Mesendoderm (in vitro differentiated cells): ENCODE data around the gene PRKN.

Experiments
- DNase-seq: peaks from one replicate; pipeline ENCODE4 v3.0.0; 2013
- H2AK5ac ChIP-seq: 2 replicates; pipeline ENCODE4 v1.6.1; 2013; ENCODE audit warnings: low read length, inconsistent platforms
- H2BK120ac ChIP-seq: 2 replicates; pipeline ENCODE4 v1.6.1; 2013; ENCODE audit warnings: low read depth, mild to moderate bottlenecking, low read length, moderate library complexity, mixed read lengths
- H2BK15ac ChIP-seq: replicated peaks from 2 replicates; pipeline ENCODE4 v1.6.1; 2013; ENCODE audit warnings: low read depth, mild to moderate bottlenecking, moderate library complexity
- H2BK5ac ChIP-seq: 2 replicates; pipeline ENCODE4 v1.6.1; 2013; ENCODE audit warnings: low read length, inconsistent platforms
- H3K18ac ChIP-seq: 2 replicates; pipeline ENCODE4 v1.6.1; 2013; ENCODE audit warnings: mild to moderate bottlenecking, low read length, mixed read lengths
- H3K23ac ChIP-seq: one replicate; pipeline ENCODE4 v1.6.1; 2013; ENCODE audit warnings: low read length
- H3K27ac ChIP-seq: 2 replicates; pipeline ENCODE4 v1.5.1; 2013; ENCODE audit warnings: low read depth, mild to moderate bottlenecking, inconsistent platforms, low read length, moderate library complexity
- H3K27me3 ChIP-seq: 2 replicates; pipeline ENCODE4 v1.6.1; 2013; ENCODE audit warnings: low read length, control low read depth, mild to moderate bottlenecking, inconsistent platforms; ENCODE audit not compliant: insufficient read depth, poor library complexity
- H3K36me3 ChIP-seq: 2 replicates; pipeline ENCODE4 v1.6.1; 2013; ENCODE audit warnings: low read length, inconsistent platforms; ENCODE audit not compliant: control insufficient read depth, insufficient read depth
- H3K4ac ChIP-seq: one replicate; pipeline ENCODE4 v1.6.1; 2013; ENCODE audit warnings: low read depth, mild to moderate bottlenecking, low read length, moderate library complexity
- H3K4me1 ChIP-seq: 2 replicates; pipeline ENCODE4 v1.6.1; 2013; ENCODE audit warnings: low read depth, low read length, inconsistent platforms; ENCODE audit not compliant: control insufficient read depth
- H3K4me2 ChIP-seq: 2 replicates; pipeline ENCODE4 v1.6.1; 2013; ENCODE audit warnings: low read length
- H3K4me3 ChIP-seq: 2 replicates; pipeline ENCODE4 v1.5.1; 2013; ENCODE audit warnings: mild to moderate bottlenecking, low read length
- H3K56ac ChIP-seq: one replicate; pipeline ENCODE4 v1.6.1; 2013; ENCODE audit warnings: low read length
- H3K79me1 ChIP-seq: 2 replicates; pipeline ENCODE4 v1.6.1; 2013; ENCODE audit warnings: low read length, inconsistent platforms
- H3K79me2 ChIP-seq: 2 replicates; pipeline ENCODE4 v1.6.1; 2013; ENCODE audit warnings: mild to moderate bottlenecking, low read length; ENCODE audit not compliant: control insufficient read depth, insufficient read depth
- H3K9ac ChIP-seq: 2 replicates; pipeline ENCODE4 v1.6.1; 2013; ENCODE audit warnings: low read length, inconsistent platforms
- H4K5ac ChIP-seq: one replicate; pipeline ENCODE4 v1.6.1; 2013; ENCODE audit warnings: low read length
- H4K8ac ChIP-seq: one replicate; pipeline ENCODE4 v1.6.1; 2013; ENCODE audit warnings: low read depth, mild to moderate bottlenecking, control low read depth, low read length, moderate library complexity
- WGBS: extraction: QIAGEN DNeasy Blood & Tissue Kit; methylation state at CpG from one replicate; pipeline ENCODE4 v1.1.7; 2013; ENCODE audit warnings: low lambda C conversion rate, missing lambda C conversion rate; ENCODE audit not compliant: insufficient coverage; ENCODE audit errors: extremely low coverage; 5-methylcytosine and 5-hydroxymethylcytosine counted together

Gene PRKN

DNA sequence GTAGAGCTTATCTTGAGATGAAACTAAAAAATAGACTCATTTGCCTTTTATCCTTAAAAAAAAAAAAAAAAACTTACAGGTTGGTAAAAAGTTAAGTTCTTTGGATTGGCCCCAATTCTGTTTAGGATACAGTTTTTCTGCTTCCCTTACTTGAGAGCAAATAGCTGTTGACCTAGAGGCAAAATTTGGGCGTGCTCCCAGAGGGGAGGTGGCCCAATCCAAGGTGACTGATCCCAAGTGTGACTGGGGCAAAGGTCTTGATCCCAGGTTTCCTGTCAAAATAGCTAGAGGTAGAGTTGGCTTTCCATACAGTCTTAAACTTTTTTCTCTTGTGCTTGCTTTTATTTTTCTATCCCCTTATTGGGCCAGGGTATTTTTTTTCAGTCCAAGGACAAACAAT lies 1089.9 kb downstream of the PRKN start:
- no peak overlapping the region for H3K4ac ChIP-seq
- no peak overlapping the region for H3K56ac ChIP-seq
- H4K8ac ChIP-seq = no peak overlapping the region
- H2BK120ac ChIP-seq = no peak overlapping the region
- no CpG with 5 or more reads among the region's 1 CpG for WGBS
- H4K5ac ChIP-seq = no peak overlapping the region
- H3K36me3 ChIP-seq = no peaks in the 10 kb centered on the region
- H3K18ac ChIP-seq = no peak overlapping the region
- no peaks in the 10 kb centered on the region for H3K4me1 ChIP-seq
- H3K27ac ChIP-seq = no peak overlapping the region
- DNase-seq = no peak
- no peak overlapping the region for H2BK15ac ChIP-seq
- no peaks in the 10 kb centered on the region for H3K79me1 ChIP-seq
- no peak overlapping the region for H3K23ac ChIP-seq
- H3K79me2 ChIP-seq = no peaks in the 10 kb centered on the region
- H2AK5ac ChIP-seq = no peak overlapping the region
- H2BK5ac ChIP-seq = no peak overlapping the region
- no peaks in the 10 kb centered on the region for H3K27me3 ChIP-seq
- H3K9ac ChIP-seq = no peak overlapping the region
- no peak overlapping the region for H3K4me2 ChIP-seq
- no peak overlapping the region for H3K4me3 ChIP-seq

DNA sequence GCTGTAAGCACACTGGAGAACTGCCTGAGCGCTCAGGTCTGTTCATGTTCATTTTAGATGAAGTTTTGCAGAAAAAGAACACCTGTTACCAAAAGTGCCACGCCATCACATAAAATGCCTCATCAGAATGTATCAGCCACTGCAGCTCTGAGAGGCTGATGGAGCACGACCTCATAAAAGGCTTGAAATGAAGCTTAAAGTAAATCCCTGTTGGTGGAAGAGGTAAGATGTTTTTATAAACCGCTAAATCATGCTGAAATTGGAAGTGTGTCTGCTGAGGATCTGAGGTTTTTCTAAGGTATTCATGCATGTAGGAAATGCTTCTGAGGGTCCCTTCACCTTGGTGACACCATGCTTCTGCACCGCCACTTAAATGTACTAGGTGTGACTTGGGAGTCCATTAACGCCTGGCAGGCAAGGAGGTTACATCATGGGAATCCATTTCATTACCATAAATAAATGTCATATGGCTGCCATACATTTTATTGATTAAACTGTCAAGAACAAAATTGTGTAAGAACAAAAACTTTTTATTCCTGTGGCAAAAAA lies 1090.6 kb downstream of the PRKN start:
- Histone ChIP-seq H4K8ac (no peak overlapping the region), H3K9ac (no peak overlapping the region), H3K36me3 (no peaks in the 10 kb centered on the region), H3K4me1 (no peaks in the 10 kb centered on the region), H3K4ac (no peak overlapping the region), H2BK120ac (no peak overlapping the region), H2BK5ac (no peak overlapping the region), H3K79me1 (no peaks in the 10 kb centered on the region), H4K5ac (no peak overlapping the region), H3K27ac (no peak overlapping the region), H3K18ac (no peak overlapping the region), H3K79me2 (no peaks in the 10 kb centered on the region), H3K4me2 (no peak overlapping the region), H3K4me3 (no peak overlapping the region), H2BK15ac (no peak overlapping the region), H3K56ac (no peak overlapping the region), H3K23ac (no peak overlapping the region), H3K27me3 (no peaks in the 10 kb centered on the region), H2AK5ac (no peak overlapping the region)
- peak; percentile 13 for DNase-seq
- no CpG with 5 or more reads among the region's 6 CpGs for WGBS

DNA sequence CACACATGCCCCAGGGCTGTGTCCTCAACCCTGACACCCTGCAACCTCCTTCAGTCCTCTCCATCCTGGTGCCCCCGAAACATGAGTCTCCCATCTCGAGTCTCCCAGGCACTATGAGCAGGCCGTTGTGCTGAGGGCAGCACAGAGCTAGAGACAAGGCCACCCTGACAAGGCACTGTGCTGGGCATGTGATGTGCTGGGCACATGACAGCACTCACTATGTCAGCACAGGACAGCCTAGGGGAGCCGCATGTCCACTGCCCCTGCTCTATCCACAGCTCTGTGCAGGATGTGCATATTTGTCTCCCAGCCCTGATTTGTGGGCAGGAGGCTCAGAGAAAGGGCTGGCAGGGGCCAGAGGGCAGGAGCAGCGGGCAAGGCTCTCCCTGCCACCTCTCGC lies 1091.6 kb downstream of the PRKN start:
- no peak overlapping the region for H2BK5ac ChIP-seq
- no peak for DNase-seq
- H3K23ac ChIP-seq = no peak overlapping the region
- no peak overlapping the region for H3K4ac ChIP-seq
- no peak overlapping the region for H4K8ac ChIP-seq
- no peaks in the 10 kb centered on the region for H3K79me1 ChIP-seq
- no peak overlapping the region for H3K4me2 ChIP-seq
- H2AK5ac ChIP-seq = no peak overlapping the region
- H4K5ac ChIP-seq = no peak overlapping the region
- H3K79me2 ChIP-seq = no peaks in the 10 kb centered on the region
- H3K4me3 ChIP-seq = no peak overlapping the region
- no peaks in the 10 kb centered on the region for H3K27me3 ChIP-seq
- H2BK15ac ChIP-seq = no peak overlapping the region
- H3K18ac ChIP-seq = no peak overlapping the region
- H3K56ac ChIP-seq = no peak overlapping the region
- no CpG with 5 or more reads among the region's 6 CpGs for WGBS
- H3K36me3 ChIP-seq = no peaks in the 10 kb centered on the region
- H3K9ac ChIP-seq = no peak overlapping the region
- H3K4me1 ChIP-seq = no peaks in the 10 kb centered on the region
- H3K27ac ChIP-seq = no peak overlapping the region
- no peak overlapping the region for H2BK120ac ChIP-seq

DNA sequence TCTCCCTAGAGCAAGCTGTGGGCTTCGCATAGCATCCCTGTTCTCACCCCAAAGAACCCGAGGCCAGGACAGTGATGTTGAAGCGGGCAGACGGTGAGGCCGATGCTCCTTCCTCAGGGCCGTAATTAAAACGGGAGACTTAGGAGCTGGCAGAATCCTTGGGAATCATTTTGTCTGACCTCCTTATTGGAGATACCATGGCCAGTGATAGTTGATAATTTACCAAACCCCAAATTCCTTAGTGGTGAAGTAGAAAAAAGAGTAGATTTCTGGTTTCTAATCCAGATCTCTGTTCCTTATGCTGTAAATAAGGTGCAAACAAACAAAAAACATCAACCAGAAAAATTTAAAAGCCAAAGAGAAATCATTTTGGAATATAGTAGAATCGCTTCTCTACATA lies 1092.7 kb downstream of the PRKN start:
- no peaks in the 10 kb centered on the region for H3K79me1 ChIP-seq
- no peak overlapping the region for H3K9ac ChIP-seq
- no peaks in the 10 kb centered on the region for H3K36me3 ChIP-seq
- H2BK5ac ChIP-seq = no peak overlapping the region
- no peak overlapping the region for H3K4ac ChIP-seq
- H3K4me2 ChIP-seq = no peak overlapping the region
- H3K18ac ChIP-seq = no peak overlapping the region
- no peak overlapping the region for H2BK15ac ChIP-seq
- H3K27me3 ChIP-seq = no peaks in the 10 kb centered on the region
- WGBS = no CpG with 5 or more reads among the region's 8 CpGs
- no peak overlapping the region for H3K27ac ChIP-seq
- no peak overlapping the region for H4K5ac ChIP-seq
- H3K4me1 ChIP-seq = no peaks in the 10 kb centered on the region
- no peak overlapping the region for H4K8ac ChIP-seq
- H3K23ac ChIP-seq = no peak overlapping the region
- H2AK5ac ChIP-seq = no peak overlapping the region
- no peak overlapping the region for H3K56ac ChIP-seq
- no peak overlapping the region for H3K4me3 ChIP-seq
- no peaks in the 10 kb centered on the region for H3K79me2 ChIP-seq
- DNase-seq = no peak
- H2BK120ac ChIP-seq = no peak overlapping the region

DNA sequence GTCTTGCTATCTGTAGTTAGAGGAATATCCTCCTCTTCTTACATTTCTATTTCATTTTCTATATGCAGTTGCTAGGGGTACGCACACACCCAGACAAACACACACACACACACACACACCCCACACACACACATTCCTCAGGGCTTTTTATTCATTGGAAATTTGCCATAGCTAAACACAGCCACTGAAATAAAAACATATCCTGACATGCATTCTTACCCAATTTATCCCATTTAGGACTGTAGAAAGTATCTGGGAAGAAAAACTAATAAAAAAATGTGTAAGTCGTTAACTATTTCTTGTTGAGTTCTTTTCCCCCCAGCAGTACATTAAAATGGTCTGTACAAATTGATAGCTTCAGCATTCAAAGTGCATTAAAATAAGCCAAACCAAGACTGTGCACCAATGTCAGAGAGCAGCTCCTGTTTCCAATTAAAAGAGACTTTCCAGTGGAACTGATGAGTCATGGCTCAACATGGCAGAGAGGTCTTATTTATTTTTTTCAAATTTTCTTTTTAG lies 1095.8 kb downstream of the PRKN start:
- Histone ChIP-seq H3K27ac (no peak overlapping the region), H3K4me3 (no peak overlapping the region)

DNA sequence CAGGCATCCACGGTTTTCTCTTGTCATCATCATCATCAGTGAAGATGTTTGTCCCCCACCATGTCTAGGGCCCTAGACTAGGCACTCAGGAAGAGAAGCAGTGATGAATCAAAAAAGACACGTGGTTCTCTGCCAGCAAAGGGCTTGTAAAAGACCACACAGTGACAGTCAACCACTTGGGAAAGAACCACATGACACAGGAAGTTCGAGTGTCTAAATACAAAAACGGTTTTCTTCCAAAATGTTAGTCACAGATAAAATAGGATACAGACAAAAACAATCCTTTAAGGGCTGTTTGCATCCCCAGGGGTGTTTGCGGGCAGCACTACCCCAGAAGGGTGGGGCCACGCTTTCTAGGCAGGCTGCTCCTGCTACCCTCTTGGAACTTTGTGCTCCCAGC lies 1096.9 kb downstream of the PRKN start:
- DNase-seq = no peak
- no CpG with 5 or more reads among the region's 6 CpGs for WGBS
- no peaks in the 10 kb centered on the region for H3K79me2 ChIP-seq

More for the DNA sequence above, 1095.8 kb downstream of the PRKN start:
- H3K79me2 ChIP-seq = no peaks in the 10 kb centered on the region
- H4K8ac ChIP-seq = no peak overlapping the region
- no peaks in the 10 kb centered on the region for H3K79me1 ChIP-seq
- H3K4ac ChIP-seq = no peak overlapping the region
- no CpG with 5 or more reads among the region's 2 CpGs for WGBS
- no peak overlapping the region for H4K5ac ChIP-seq
- H3K23ac ChIP-seq = no peak overlapping the region
- DNase-seq = no peak
- no peak overlapping the region for H3K56ac ChIP-seq
- H3K4me1 ChIP-seq = no peaks in the 10 kb centered on the region
- no peak overlapping the region for H2BK120ac ChIP-seq
- H3K36me3 ChIP-seq = no peaks in the 10 kb centered on the region
- no peaks in the 10 kb centered on the region for H3K27me3 ChIP-seq
- no peak overlapping the region for H3K18ac ChIP-seq
- H2AK5ac ChIP-seq = no peak overlapping the region
- H2BK15ac ChIP-seq = no peak overlapping the region
- no peak overlapping the region for H3K4me2 ChIP-seq
- H2BK5ac ChIP-seq = no peak overlapping the region
- no peak overlapping the region for H3K9ac ChIP-seq

More for the DNA sequence above, 1096.9 kb downstream of the PRKN start:
- H2BK120ac ChIP-seq = no peak overlapping the region
- H2AK5ac ChIP-seq = no peak overlapping the region
- no peaks in the 10 kb centered on the region for H3K79me1 ChIP-seq
- no peaks in the 10 kb centered on the region for H3K27me3 ChIP-seq
- H3K9ac ChIP-seq = no peak overlapping the region
- no peak overlapping the region for H4K8ac ChIP-seq
- no peak overlapping the region for H3K56ac ChIP-seq
- no peak overlapping the region for H3K4me2 ChIP-seq
- H3K4me3 ChIP-seq = no peak overlapping the region
- no peak overlapping the region for H3K4ac ChIP-seq
- no peak overlapping the region for H3K18ac ChIP-seq
- H2BK15ac ChIP-seq = no peak overlapping the region
- no peak overlapping the region for H2BK5ac ChIP-seq
- H3K27ac ChIP-seq = no peak overlapping the region
- no peak overlapping the region for H4K5ac ChIP-seq
- no peak overlapping the region for H3K23ac ChIP-seq
- no peaks in the 10 kb centered on the region for H3K4me1 ChIP-seq
- no peaks in the 10 kb centered on the region for H3K36me3 ChIP-seq
